Measurements from ENCODE around the gene TCAIM.

DNA sequence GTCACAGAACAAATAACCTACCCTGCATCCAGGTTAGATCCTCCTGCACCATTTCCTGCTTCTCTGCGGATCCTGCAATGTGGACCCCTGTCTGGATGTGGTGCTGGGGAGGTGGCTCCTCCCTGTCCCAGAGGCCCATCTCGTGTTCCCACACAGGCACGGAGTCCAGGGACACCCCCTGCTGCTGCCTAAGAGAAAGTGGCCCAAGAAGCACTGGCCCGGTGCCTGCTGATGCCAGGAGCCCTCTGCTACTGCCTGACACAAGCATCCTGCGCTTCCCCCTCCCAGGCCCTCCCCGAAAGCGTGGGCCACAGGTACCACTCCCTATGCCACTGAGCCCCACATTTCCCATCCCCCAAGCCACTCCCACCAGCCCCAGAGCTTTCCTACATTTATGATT, 90.3 kb downstream of the TCAIM start:
- TF ChIP-seq, protein P1, sequence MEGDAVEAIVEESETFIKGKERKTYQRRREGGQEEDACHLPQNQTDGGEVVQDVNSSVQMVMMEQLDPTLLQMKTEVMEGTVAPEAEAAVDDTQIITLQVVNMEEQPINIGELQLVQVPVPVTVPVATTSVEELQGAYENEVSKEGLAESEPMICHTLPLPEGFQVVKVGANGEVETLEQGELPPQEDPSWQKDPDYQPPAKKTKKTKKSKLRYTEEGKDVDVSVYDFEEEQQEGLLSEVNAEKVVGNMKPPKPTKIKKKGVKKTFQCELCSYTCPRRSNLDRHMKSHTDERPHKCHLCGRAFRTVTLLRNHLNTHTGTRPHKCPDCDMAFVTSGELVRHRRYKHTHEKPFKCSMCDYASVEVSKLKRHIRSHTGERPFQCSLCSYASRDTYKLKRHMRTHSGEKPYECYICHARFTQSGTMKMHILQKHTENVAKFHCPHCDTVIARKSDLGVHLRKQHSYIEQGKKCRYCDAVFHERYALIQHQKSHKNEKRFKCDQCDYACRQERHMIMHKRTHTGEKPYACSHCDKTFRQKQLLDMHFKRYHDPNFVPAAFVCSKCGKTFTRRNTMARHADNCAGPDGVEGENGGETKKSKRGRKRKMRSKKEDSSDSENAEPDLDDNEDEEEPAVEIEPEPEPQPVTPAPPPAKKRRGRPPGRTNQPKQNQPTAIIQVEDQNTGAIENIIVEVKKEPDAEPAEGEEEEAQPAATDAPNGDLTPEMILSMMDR (IDR thresholded peaks at IDR 0.05; ENCODE audit: poor library complexity) = no peak
- TF ChIP-seq EZH2phosphoT487 (IDR thresholded peaks at IDR 0.05; ENCODE audit: low read depth, severe bottlenecking, unreplicated experiment) = no peak
- no peak for TF ChIP-seq EZH2 (IDR thresholded peaks at IDR 0.05; ENCODE audit: borderline replicate concordance)

All from hepatocyte (in vitro differentiated cells).